HepG2 (cell line): Measurements from ENCODE around the gene POLE3. TPM values are rescaled to one million over a fixed set of nuclear protein-coding genes. Genes with fewer than 3 reads are reported as not detected.

Experiments
- ELF4 ChIP-seq: sonication (generic); formaldehyde crosslinking; IDR thresholded peaks from 2 replicates; pipeline ENCODE4 v1.5.0; 2020; ENCODE audit warnings: missing genetic modification reagents, mild to moderate bottlenecking, moderate library complexity, borderline replicate concordance
- GPN1 ChIP-seq: sonication (generic); formaldehyde crosslinking; IDR thresholded peaks from 2 replicates; pipeline ENCODE4 v1.5.1; 2020; ENCODE audit warnings: missing genetic modification reagents, borderline replicate concordance
- HNRNPUL1 ChIP-seq: fragments of 200-400 bp; formaldehyde crosslinking; IDR thresholded peaks from 2 replicates; pipeline ENCODE4 v1.6.1; 2017; ENCODE audit warnings: low read depth, mild to moderate bottlenecking, low read length, moderate library complexity
- KAT2B ChIP-seq: fragments of 150-350 bp; IDR thresholded peaks from 2 replicates; pipeline ENCODE4 v1.6.1; 2014; ENCODE audit warnings: low read depth, low read length, borderline replicate concordance
- KLF13 ChIP-seq: sonication (generic); formaldehyde crosslinking; IDR thresholded peaks from 2 replicates; pipeline ENCODE4 v1.4.0; 2020; ENCODE audit warnings: mild to moderate bottlenecking, missing genetic modification reagents
- LCORL ChIP-seq, 2 experiments: fragments of 450-650 bp in 1 of 2; sonication (generic) in 1 of 2; formaldehyde crosslinking in 1 of 2; IDR thresholded peaks; 2 replicates each; pipeline versions ENCODE4 v1.5.0 to v1.6.1; 2017 to 2020; ENCODE audit warnings: antibody characterized with exemption in 1 of 2, missing genetic modification reagents in 1 of 2
- NCOR1 ChIP-seq: fragments of 200-600 bp; sonication (generic); IDR thresholded peaks from 2 replicates; pipeline ENCODE4 v1.7.0; 2017; ENCODE audit warnings: antibody characterized with exemption, low read length, borderline replicate concordance
- PBX2 ChIP-seq: IDR thresholded peaks from 2 replicates; pipeline ENCODE4 v1.6.1; 2016; ENCODE audit warnings: control low read depth
- RARA ChIP-seq: IDR thresholded peaks from 2 replicates; pipeline ENCODE4 v1.6.1; 2016; ENCODE audit warnings: missing genetic modification reagents, missing compliant biosample characterization
- RNF2 ChIP-seq: fragments of 450-650 bp; conservative IDR thresholded peaks from 2 replicates; pipeline ENCODE4 v1.6.1; 2016; ENCODE audit warnings: low read depth
- TIGD3 ChIP-seq: sonication (generic); formaldehyde crosslinking; IDR thresholded peaks from 2 replicates; pipeline ENCODE4 v1.5.1; 2020; ENCODE audit warnings: mild to moderate bottlenecking, missing genetic modification reagents, borderline replicate concordance
- WIZ ChIP-seq: sonication (generic); formaldehyde crosslinking; IDR thresholded peaks from 2 replicates; pipeline ENCODE4 v1.5.1; 2020; ENCODE audit warnings: mild to moderate bottlenecking, missing genetic modification reagents
- YEATS4 ChIP-seq: sonication (generic); formaldehyde crosslinking; IDR thresholded peaks from 2 replicates; pipeline ENCODE4 v1.4.0; 2020; ENCODE audit warnings: missing genetic modification reagents, borderline replicate concordance
- ZBTB25 ChIP-seq: IDR thresholded peaks from 2 replicates; pipeline ENCODE4 v1.6.1; 2018; ENCODE audit warnings: missing genetic modification reagents
- ZFX ChIP-seq: sonication (generic); formaldehyde crosslinking; IDR thresholded peaks from 2 replicates; pipeline ENCODE4 v1.4.0; 2020; ENCODE audit warnings: mild to moderate bottlenecking, low read depth, missing genetic modification reagents, moderate library complexity
- ZKSCAN5 ChIP-seq: sonication (generic); formaldehyde crosslinking; IDR thresholded peaks from 2 replicates; pipeline ENCODE4 v1.5.1; 2020; ENCODE audit warnings: mild to moderate bottlenecking, missing genetic modification reagents
- ZNF207 ChIP-seq: fragments of 450-650 bp; IDR thresholded peaks from 2 replicates; pipeline ENCODE4 v1.6.1; 2016; ENCODE audit warnings: antibody characterized with exemption, borderline replicate concordance
- ZNF235 ChIP-seq: sonication (generic); formaldehyde crosslinking; IDR thresholded peaks from 2 replicates; pipeline ENCODE4 v1.8.1; 2023; ENCODE audit warnings: mild to moderate bottlenecking, missing genetic modification reagents, borderline replicate concordance
- ZNF44 ChIP-seq: sonication (generic); formaldehyde crosslinking; IDR thresholded peaks from 2 replicates; pipeline ENCODE4 v1.5.1; 2020; ENCODE audit warnings: mild to moderate bottlenecking, missing genetic modification reagents
- ZNF501 ChIP-seq: sonication (generic); formaldehyde crosslinking; IDR thresholded peaks from 2 replicates; pipeline ENCODE4 v1.5.1; 2020; ENCODE audit warnings: mild to moderate bottlenecking, moderate library complexity, missing genetic modification reagents
- ZNF547 ChIP-seq: sonication (generic); formaldehyde crosslinking; IDR thresholded peaks from 2 replicates; pipeline ENCODE4 v1.5.1; 2020; ENCODE audit warnings: mild to moderate bottlenecking, missing genetic modification reagents
- ZNF577 ChIP-seq: sonication (generic); formaldehyde crosslinking; IDR thresholded peaks from 2 replicates; pipeline ENCODE4 v1.4.0; 2020; ENCODE audit warnings: mild to moderate bottlenecking, low read depth, missing genetic modification reagents, borderline replicate concordance
- ZNF800 ChIP-seq: sonication (generic); formaldehyde crosslinking; IDR thresholded peaks from 2 replicates; pipeline ENCODE4 v1.4.0; 2020; ENCODE audit warnings: missing genetic modification reagents
- polyA plus RNA-seq, 8 experiments: library from polyadenylated mRNA; depleted of rRNA in 3 of 8; stranded (reverse) in 7 of 8; unstranded in 1 of 8; fragments of >200 nt; fragmentation: Illumina TruSeq in 4 of 8; extraction: Trizol in 4 of 8; gene quantifications; 2 replicates each; pipeline versions ENCODE4 v1.2.1 to v1.2.3, GENCODE V29; 2011 to 2016; ENCODE audit warnings: low read depth in 4 of 8, missing spikeins in 1 of 8, mixed read lengths in 1 of 8; ENCODE audit not compliant: insufficient read depth in 1 of 8
- total RNA-seq, 5 experiments: library from RNA; depleted of rRNA; stranded (reverse); fragments of >200 nt; fragmentation: Illumina TruSeq; extraction: Trizol; gene quantifications; 2 replicates each; pipeline ENCODE4 v1.2.3, GENCODE V29; 2016; ENCODE audit warnings: low read depth in 1 of 5

Gene POLE3
- total and polyA plus RNA-seq, 2 of the 13 experiments (the other 11 are each of a cell fraction or from before 2014, with no cell fraction given), result 36.0 to 77.2 TPM

- TF ChIP-seq ZNF207 (no peak), RNF2 (no peak), ZNF235 (CRISPR knock-in tag) (no peak), YEATS4 (CRISPR knock-in tag) (peak; percentile 29; the same call in 1 of the 2 replicates), NCOR1 (peak; percentile 75; the same call in 1 of the 2 replicates), PBX2 (CRISPR knock-in tag) (no peak), ZNF44 (no peak), ELF4 (CRISPR knock-in tag) (no peak), ZKSCAN5 (CRISPR knock-in tag) (no peak), ZNF547 (CRISPR knock-in tag) (no peak), HNRNPUL1 (no peak), TIGD3 (CRISPR knock-in tag) (no peak), WIZ (CRISPR knock-in tag) (no peak), ZNF577 (CRISPR knock-in tag) (no peak), KLF13 (CRISPR knock-in tag) (no peak), ZNF501 (CRISPR knock-in tag) (peak; percentile 50; the same call in 1 of the 2 replicates), GPN1 (CRISPR knock-in tag) (no peak), KAT2B (no peak), ZNF800 (0 out of 2 replicates have a peak, but pooled peaks have one; percentile 64), RARA (CRISPR knock-in tag) (peak; percentile 95), LCORL (IDR thresholded peaks at IDR 0.05) (0 out of 2 replicates have a peak, but pooled peaks have one; percentile 15), LCORL (CRISPR knock-in tag; IDR thresholded peaks at IDR 0.05) (peak; percentile 93), ZFX (CRISPR knock-in tag) (peak; percentile 36; the same call in 1 of the 2 replicates), ZBTB25 (no peak)
Measured at GRCh38 chr9:113395000-113395861, 15.2 kb downstream of the POLE3 start (continued).
